ENCODE results near the gene MIDN. TPM values are rescaled to one million over a fixed set of nuclear protein-coding genes. Genes with fewer than 3 reads are reported as not detected.

Gene MIDN
- total RNA-seq, 1 donor from 2014 or later = 103 TPM

DNA sequence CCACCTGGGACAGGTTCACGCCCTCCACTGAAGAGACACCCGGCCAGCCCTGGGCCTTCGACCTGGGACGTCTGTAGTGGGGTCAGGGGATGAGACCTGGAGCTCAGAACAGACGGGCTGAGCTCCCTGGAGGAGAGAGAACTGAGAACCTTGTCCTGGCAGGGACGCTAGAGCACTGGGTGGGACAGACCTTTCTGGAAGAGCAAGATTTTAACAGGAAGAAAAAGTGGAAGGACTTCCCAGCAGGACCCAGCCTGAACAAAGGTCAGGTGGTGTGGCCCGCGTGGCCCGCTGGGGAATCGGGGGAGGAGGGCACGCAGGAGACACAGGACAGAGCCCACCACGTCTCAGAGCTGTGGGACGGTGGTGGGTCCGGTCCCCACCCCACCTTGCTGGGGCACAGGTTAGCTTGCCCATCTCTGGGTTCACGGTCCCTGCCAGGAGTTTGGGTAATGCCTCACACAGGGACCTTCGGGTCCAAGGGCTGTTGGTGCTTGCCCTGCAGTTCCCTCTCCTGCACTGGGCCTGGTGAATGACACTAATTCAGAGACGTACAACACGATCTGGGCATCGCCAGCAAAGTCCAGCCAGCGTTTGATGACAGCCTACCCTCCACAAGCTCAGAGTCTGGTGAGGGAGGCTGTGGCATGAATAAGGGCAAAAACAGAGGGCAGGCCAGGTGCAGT lies 36.1 kb downstream of the MIDN start:
- DNase-seq (ENCODE audit: extremely low spot score, unreplicated experiment) = no peak
- Mint-ChIP-seq H3K27me3 (ENCODE audit: unreplicated experiment) (peaks cover 11% of the 10 kb centered on the region), H3K27ac (ENCODE audit: unreplicated experiment) (no peak overlapping the region), H3K9me3 (ENCODE audit: unreplicated experiment) (no peaks in the 10 kb centered on the region), H3K4me3 (ENCODE audit: unreplicated experiment) (peak overlapping the region; percentile 62), H3K4me1 (ENCODE audit: unreplicated experiment) (peaks cover 14% of the 10 kb centered on the region), H3K36me3 (ENCODE audit: unreplicated experiment) (peaks cover 2% of the 10 kb centered on the region)
- TF ChIP-seq, protein P1, sequence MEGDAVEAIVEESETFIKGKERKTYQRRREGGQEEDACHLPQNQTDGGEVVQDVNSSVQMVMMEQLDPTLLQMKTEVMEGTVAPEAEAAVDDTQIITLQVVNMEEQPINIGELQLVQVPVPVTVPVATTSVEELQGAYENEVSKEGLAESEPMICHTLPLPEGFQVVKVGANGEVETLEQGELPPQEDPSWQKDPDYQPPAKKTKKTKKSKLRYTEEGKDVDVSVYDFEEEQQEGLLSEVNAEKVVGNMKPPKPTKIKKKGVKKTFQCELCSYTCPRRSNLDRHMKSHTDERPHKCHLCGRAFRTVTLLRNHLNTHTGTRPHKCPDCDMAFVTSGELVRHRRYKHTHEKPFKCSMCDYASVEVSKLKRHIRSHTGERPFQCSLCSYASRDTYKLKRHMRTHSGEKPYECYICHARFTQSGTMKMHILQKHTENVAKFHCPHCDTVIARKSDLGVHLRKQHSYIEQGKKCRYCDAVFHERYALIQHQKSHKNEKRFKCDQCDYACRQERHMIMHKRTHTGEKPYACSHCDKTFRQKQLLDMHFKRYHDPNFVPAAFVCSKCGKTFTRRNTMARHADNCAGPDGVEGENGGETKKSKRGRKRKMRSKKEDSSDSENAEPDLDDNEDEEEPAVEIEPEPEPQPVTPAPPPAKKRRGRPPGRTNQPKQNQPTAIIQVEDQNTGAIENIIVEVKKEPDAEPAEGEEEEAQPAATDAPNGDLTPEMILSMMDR (IDR thresholded peaks at IDR 0.05) = no peak

DNA sequence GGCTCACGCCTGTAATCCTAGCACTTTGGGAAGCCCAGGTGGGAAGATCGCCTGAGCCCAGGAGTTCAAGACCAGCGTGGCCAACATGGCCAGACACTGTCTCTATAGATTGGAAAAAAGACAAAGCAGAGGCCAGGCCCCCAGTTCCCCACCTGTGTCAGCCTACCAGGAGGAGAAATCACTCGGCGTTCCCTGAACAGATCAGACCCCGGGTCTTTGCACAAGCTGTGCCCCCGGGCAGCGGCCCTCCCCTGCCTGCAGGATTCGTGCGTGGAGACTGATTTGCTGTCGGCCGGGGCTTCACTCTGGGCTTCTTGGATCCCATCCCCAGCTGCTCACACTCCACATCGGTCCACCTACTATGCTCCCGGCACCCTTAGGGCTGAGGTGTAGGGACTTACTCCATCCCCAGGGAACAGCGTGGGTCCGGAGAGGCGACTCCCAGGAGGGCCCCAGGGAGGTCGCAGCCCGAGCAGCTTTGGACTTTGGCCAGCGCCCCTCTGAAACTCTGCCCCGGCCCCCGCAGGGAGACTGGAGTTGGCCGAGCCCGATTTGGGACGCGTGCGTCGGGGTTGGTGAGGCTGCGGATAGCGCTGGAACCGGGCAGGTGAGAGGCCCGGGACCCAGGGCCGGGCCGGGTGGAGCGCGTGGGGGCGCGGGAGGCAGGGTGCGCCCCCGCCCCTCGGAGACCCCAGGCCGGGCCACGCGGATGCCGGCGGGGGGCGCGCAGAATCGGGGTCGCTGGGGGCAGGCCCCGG lies 36.8 kb downstream of the MIDN start:
- Mint-ChIP-seq H3K27me3 (ENCODE audit: unreplicated experiment) (peaks cover 11% of the 10 kb centered on the region), H3K36me3 (ENCODE audit: unreplicated experiment) (no peaks in the 10 kb centered on the region), H3K4me1 (ENCODE audit: unreplicated experiment) (peaks cover 10% of the 10 kb centered on the region), H3K9me3 (ENCODE audit: unreplicated experiment) (no peaks in the 10 kb centered on the region), H3K27ac (ENCODE audit: unreplicated experiment) (no peak overlapping the region), H3K4me3 (ENCODE audit: unreplicated experiment) (peak overlapping the region; percentile 62)
- DNase-seq (ENCODE audit: extremely low spot score, unreplicated experiment) = no peak
- TF ChIP-seq, protein P1 (IDR thresholded peaks at IDR 0.05) = no peak

DNA sequence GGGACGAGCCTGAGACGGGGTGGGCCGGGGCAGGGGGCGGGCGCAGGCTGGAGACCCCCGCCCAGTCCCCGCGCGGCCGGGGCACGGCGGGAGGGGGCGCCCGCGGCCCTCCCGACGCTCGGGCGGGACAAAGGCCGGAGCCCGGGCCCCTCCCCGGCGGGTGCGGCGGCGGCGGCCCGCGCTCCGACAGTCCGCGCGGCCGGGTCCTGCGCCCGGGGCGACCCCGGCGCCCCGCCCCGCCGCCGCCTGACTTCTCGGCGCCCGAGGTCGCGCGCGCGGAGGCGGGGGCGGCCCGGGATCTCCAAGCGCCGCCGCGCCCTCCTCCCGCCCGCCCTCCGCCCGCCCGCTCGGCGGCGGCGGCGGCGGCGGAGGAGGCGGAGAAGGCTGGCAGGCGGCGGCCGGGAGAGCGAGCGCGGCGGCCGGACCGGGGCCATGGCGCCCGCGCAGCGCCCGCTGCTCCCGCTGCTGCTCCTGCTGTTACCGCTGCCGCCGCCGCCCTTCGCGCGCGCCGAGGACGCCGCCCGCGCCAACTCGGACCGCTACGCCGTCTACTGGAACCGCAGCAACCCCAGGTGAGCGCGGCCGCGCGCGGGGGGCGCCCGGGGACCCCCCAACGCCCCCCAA lies 37.5 kb downstream of the MIDN start, which contains the start of gene EFNA2:
Gene EFNA2 (plus strand): TSS at position 137 of the 624 bp plus-strand sequence. CDS start 296 bp downstream, at position 433.
- no peak for DNase-seq (ENCODE audit: extremely low spot score, unreplicated experiment)
- H3K4me3 Mint-ChIP-seq (ENCODE audit: unreplicated experiment) = peak within 1 kb of the TSS; percentile 73

DNA sequence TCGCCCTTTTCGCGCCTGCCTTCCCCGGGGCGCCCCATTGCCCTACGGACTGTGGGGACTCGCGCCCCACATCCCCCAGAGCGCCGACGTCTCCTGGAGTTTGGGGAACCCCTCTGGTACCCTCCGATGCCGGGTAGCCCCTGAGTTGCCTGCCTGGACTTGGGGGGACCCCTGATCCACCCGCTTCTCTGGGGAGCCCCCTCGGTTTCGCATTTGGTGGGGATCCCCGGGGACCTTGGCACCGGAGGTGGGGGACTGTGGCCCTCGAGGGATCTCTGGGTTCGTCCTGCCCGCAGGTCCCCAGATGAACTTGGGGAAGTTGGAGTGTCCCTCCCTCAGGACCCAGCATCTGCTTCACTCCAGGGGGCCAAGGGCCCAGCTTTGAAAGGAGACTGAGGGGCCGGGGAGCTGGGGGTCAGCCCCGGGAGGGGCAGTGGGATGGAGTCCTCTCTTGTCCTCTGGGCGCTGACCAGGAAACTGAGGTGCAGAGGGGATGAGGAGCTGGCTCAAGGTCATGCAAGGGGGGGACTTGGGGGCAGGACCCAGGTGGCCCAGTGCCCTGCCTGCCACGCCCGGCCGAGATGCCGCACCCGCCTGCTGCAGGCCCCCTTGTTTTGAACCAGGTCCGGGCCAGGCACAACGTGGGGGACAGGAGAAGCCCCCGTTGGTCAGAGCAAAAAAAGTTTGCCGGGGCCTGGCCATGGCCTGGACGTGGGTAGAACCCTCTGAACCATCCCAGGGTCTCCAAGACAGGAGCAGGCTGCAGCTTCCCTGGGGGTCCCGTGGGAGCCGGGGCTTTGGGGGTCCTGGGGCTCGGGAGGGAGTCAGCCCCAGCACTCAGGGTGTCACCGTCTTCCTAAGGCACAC lies 38.3 kb downstream of the MIDN start:
- no peak for DNase-seq (ENCODE audit: extremely low spot score, unreplicated experiment)
- TF ChIP-seq, protein P1 (IDR thresholded peaks at IDR 0.05) = no peak
- Mint-ChIP-seq H3K4me1 (ENCODE audit: unreplicated experiment) (peaks cover 10% of the 10 kb centered on the region), H3K4me3 (ENCODE audit: unreplicated experiment) (peak overlapping the region; percentile 73), H3K9me3 (ENCODE audit: unreplicated experiment) (no peaks in the 10 kb centered on the region), H3K27ac (ENCODE audit: unreplicated experiment) (no peak overlapping the region), H3K27me3 (ENCODE audit: unreplicated experiment) (peaks cover 11% of the 10 kb centered on the region), H3K36me3 (ENCODE audit: unreplicated experiment) (no peaks in the 10 kb centered on the region)

More for the DNA sequence above, 37.5 kb downstream of the MIDN start, which contains the start of gene EFNA2:
- Mint-ChIP-seq H3K9me3 (ENCODE audit: unreplicated experiment) (no peaks in the 10 kb centered on the region), H3K27me3 (ENCODE audit: unreplicated experiment) (peaks cover 11% of the 10 kb centered on the region), H3K27ac (ENCODE audit: unreplicated experiment) (no peak within 1 kb of the TSS), H3K36me3 (ENCODE audit: unreplicated experiment) (no peaks in the 10 kb centered on the region), H3K4me1 (ENCODE audit: unreplicated experiment) (peaks cover 10% of the 10 kb centered on the region)
- TF ChIP-seq, protein P1 (IDR thresholded peaks at IDR 0.05) = no peak

Measured in osteocyte (in vitro differentiated cells).